Activated CD8-positive, alpha-beta memory T cell treated with anti-CD3 and anti-CD28 coated beads, Interleukin-2, amount 10 ng/mL, durations not matched to agents 7 days and 5 days (primary cell): ENCODE measurements around the gene CTBP2. TPM values are rescaled to one million over a fixed set of nuclear protein-coding genes. Genes with fewer than 3 reads are reported as not detected.

Experiments
- ATAC-seq: fragments of 150-1000 bp; cut with Tn5 transposase; one replicate; pipeline ENCODE4 v1.10.0; 2021; ENCODE audit warnings: moderate library complexity
- CTCF ChIA-PET: fragments of 350-600 bp; sonication (Branson Sonifier 250); formaldehyde crosslinking; loops from one replicate; lab custom pipeline; 2021; ENCODE audit warnings: antibody characterized with exemption; lab: Charles Lee
- DNase-seq: peaks from one replicate; pipeline ENCODE4 v3.0.0-alpha.2; 2020
- H3K27ac Mint-ChIP-seq: one replicate; pipeline ENCODE4 v1.8.0; 2021; ENCODE audit warnings: mild to moderate bottlenecking, mixed read lengths
- H3K27me3 Mint-ChIP-seq: one replicate; pipeline ENCODE4 v1.8.0; 2021; ENCODE audit warnings: mixed read lengths
- H3K36me3 Mint-ChIP-seq: one replicate; pipeline ENCODE4 v1.8.0; 2021; ENCODE audit warnings: mild to moderate bottlenecking, mixed read lengths
- H3K4me1 Mint-ChIP-seq: one replicate; pipeline ENCODE4 v1.8.0; 2021; ENCODE audit warnings: mixed read lengths
- H3K4me3 Mint-ChIP-seq: one replicate; pipeline ENCODE4 v1.8.0; 2021; ENCODE audit warnings: mild to moderate bottlenecking, moderate library complexity, mixed read lengths
- H3K9me3 Mint-ChIP-seq: one replicate; pipeline ENCODE4 v1.8.0; 2022; ENCODE audit warnings: low read depth, mixed read lengths
- total RNA-seq, 2 experiments: library from RNA; stranded (reverse); gene quantifications; one replicate each; pipeline ENCODE4 v1.2.3, GENCODE V29; 2021

CTBP2 gene
- total RNA-seq, result under 1 TPM; 0.61 to 0.82 TPM

DNA sequence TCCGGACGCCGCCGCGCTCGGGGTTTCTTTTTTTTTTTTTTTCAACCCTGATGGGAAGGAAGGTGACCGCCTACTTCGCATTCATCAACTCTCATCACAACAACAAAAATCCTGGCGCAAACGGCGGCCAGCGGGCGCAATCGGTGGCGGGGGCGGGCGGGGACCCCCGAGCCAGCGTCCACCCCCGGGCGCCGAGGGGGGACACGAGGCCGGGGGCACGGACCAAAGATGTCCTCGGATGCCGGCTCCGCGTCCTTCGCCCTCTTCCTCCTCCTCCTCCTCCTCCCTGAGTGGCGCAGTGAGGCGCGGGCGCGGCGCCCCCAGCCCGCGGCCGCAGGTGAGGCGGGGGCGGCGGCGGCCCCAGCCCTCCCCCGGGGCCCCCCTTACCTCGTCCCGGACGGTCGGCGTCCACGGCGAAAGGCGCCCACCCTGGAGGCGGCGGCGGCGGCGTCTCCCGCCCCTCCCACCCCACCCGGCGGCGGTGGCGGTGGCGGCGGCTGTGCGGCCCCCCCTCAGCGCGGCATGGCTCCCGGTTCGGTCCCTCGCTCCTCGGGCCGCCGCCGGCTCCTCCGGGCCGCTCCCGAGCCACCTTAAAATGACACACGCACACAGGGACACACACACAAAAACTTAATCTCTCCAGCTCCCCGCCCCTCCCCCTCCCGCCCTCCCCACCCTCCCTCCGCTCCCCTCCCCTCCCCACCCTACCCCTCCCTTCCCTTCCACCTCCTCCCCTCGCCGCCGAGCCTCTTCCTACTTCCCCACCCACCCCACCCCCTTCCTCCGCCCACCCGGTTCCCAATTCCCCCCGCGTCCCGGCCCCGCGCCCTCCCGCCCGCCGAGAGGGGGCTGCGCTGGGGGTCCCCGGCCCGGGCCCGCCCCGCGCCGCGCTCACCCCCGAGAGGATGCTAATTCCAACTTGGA lies at the start of gene CTBP2:
TSS of gene CTBP2 (minus strand) at position 632 of the 924 bp plus-strand sequence.
- H3K36me3 Mint-ChIP-seq, result no peaks in the 10 kb centered on the region
- DNase-seq (no peak), ATAC-seq (no peak)
- CTCF ChIA-PET, result no interaction called here
- H3K27ac Mint-ChIP-seq, result no peak within 1 kb of the TSS
- peak within 1 kb of the TSS; percentile 15 for H3K4me3 Mint-ChIP-seq
- H3K9me3 Mint-ChIP-seq, result no peaks in the 10 kb centered on the region
- peaks cover 54% of the 10 kb centered on the region for H3K27me3 Mint-ChIP-seq
- H3K4me1 Mint-ChIP-seq, result peaks cover 3% of the 10 kb centered on the region

GRCh38 chr10:125209591-125210355 lies 49.4 kb upstream of the CTBP2 start:
- ATAC-seq (no peak), DNase-seq (no peak)
- no peak overlapping the region for H3K27ac Mint-ChIP-seq
- no peak overlapping the region for H3K4me3 Mint-ChIP-seq
- CTCF ChIA-PET, result no interaction called here
- H3K36me3 Mint-ChIP-seq, result no peaks in the 10 kb centered on the region
- H3K27me3 Mint-ChIP-seq, result no peaks in the 10 kb centered on the region
- H3K9me3 Mint-ChIP-seq, result no peaks in the 10 kb centered on the region
- no peaks in the 10 kb centered on the region for H3K4me1 Mint-ChIP-seq

GRCh38 chr10:125208854-125209565 lies 48.6 kb upstream of the CTBP2 start:
- ATAC-seq (no peak), DNase-seq (no peak)
- Mint-ChIP-seq H3K4me3 (no peak overlapping the region), H3K27ac (no peak overlapping the region), H3K4me1 (no peaks in the 10 kb centered on the region), H3K9me3 (no peaks in the 10 kb centered on the region), H3K27me3 (no peaks in the 10 kb centered on the region), H3K36me3 (no peaks in the 10 kb centered on the region)
- CTCF ChIA-PET, result no interaction called here

DNA sequence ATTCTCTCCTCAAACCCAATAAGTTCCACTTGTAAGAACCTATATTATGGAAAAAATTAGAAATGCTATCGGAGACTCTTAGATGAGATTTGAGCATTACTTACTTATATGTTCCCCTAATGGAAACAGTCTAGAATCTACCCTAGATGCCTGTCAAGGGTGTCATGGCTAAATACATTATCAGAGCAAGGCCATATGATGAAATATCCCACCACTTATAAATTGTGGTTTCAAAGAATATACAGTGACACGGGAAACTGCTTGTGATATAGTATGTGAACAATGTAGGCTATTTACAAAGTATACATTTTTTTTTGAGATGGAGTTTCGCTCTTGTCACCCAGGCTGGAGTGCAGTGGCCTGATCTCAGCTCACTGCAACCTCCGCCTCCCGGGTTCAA lies 46.3 kb upstream of the CTBP2 start:
- Mint-ChIP-seq H3K9me3 (no peaks in the 10 kb centered on the region), H3K36me3 (no peaks in the 10 kb centered on the region), H3K4me3 (no peak overlapping the region), H3K4me1 (no peaks in the 10 kb centered on the region), H3K27ac (no peak overlapping the region), H3K27me3 (no peaks in the 10 kb centered on the region)
- DNase-seq (no peak), ATAC-seq (no peak)
- CTCF ChIA-PET, result no interaction called here

DNA sequence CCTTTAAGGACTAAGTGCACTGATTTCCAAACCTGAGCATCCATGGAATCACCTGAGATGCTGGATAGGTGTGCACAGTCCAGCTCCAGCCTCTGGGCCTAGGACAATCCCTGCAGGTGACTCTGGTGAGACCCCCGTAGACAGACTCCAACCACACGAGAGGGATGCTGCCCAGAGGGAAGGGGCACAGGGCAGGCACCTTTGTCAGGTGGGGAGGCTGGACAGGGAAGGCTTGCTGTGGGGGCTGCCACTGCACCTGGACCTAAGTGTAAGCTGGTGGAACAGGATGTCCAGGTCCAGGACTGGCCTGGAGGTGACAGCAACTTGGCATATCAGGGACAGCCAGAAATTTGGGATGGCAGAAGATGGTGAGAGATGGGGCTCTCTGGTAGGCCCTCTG lies 45.1 kb upstream of the CTBP2 start:
- Mint-ChIP-seq H3K9me3 (no peaks in the 10 kb centered on the region), H3K4me1 (peaks cover 2% of the 10 kb centered on the region), H3K4me3 (no peak overlapping the region), H3K36me3 (no peaks in the 10 kb centered on the region), H3K27me3 (no peaks in the 10 kb centered on the region), H3K27ac (no peak overlapping the region)
- DNase-seq (no peak), ATAC-seq (no peak)
- CTCF ChIA-PET, result no interaction called here

DNA sequence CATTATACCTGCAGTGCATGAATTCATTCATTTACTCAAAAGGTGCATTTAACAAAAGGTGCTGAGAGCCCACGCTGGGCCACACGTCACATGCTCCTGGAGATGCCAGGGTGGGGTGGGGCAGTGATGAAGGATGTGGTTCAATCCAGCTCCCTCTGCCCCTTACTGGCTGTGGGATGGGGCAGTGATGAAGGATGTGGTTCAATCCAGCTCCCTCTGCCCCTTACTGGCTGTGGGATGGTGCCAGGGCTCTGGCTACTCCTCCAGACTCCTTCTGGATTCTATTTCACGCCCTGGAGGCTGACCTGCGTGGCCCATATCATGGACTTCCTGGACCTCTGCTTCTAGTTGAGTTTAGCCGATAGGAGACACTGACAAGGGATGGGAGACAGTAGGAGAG lies 44.0 kb upstream of the CTBP2 start:
- H3K27me3 Mint-ChIP-seq, result no peaks in the 10 kb centered on the region
- ATAC-seq, result no peak
- H3K36me3 Mint-ChIP-seq, result no peaks in the 10 kb centered on the region
- H3K9me3 Mint-ChIP-seq, result no peaks in the 10 kb centered on the region
- DNase-seq, result no peak
- CTCF ChIA-PET, result no interaction called here
- H3K27ac Mint-ChIP-seq, result no peak overlapping the region
- no peak overlapping the region for H3K4me3 Mint-ChIP-seq
- peaks cover 2% of the 10 kb centered on the region for H3K4me1 Mint-ChIP-seq

DNA sequence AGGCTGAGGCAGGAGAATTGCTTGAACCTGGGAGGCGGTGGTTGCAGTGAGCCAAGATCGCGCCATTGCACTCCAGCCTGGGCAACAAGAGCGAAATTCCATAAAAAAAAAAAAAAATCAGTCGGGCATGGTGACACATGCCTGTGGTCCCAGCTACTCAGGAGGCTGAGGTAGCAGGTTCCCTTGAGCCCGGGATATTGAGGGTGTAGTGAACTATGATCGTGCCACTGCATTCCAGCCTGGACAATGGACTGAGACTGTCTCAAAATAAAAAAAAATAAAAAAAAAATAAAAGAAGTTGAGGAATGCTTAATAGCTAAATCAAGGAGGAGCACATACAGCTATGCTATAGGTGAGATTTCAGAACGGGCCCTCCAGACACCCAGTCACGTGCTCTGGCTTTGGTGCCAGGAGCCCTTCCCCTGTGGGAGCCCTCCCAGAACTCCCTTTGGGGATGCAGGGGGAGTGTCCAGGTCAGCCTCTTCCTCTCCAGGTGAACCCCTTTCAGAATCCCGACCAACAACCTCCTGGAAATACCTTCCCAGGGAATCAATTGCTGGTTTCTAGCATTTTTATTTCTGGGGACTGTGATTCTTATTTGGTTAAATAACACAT lies 42.9 kb upstream of the CTBP2 start:
- H3K27ac Mint-ChIP-seq, result no peak overlapping the region
- no peak overlapping the region for H3K4me3 Mint-ChIP-seq
- H3K36me3 Mint-ChIP-seq, result no peaks in the 10 kb centered on the region
- no peaks in the 10 kb centered on the region for H3K27me3 Mint-ChIP-seq
- DNase-seq (no peak), ATAC-seq (no peak)
- peaks cover 2% of the 10 kb centered on the region for H3K4me1 Mint-ChIP-seq
- CTCF ChIA-PET, result no interaction called here
- H3K9me3 Mint-ChIP-seq, result no peaks in the 10 kb centered on the region

DNA sequence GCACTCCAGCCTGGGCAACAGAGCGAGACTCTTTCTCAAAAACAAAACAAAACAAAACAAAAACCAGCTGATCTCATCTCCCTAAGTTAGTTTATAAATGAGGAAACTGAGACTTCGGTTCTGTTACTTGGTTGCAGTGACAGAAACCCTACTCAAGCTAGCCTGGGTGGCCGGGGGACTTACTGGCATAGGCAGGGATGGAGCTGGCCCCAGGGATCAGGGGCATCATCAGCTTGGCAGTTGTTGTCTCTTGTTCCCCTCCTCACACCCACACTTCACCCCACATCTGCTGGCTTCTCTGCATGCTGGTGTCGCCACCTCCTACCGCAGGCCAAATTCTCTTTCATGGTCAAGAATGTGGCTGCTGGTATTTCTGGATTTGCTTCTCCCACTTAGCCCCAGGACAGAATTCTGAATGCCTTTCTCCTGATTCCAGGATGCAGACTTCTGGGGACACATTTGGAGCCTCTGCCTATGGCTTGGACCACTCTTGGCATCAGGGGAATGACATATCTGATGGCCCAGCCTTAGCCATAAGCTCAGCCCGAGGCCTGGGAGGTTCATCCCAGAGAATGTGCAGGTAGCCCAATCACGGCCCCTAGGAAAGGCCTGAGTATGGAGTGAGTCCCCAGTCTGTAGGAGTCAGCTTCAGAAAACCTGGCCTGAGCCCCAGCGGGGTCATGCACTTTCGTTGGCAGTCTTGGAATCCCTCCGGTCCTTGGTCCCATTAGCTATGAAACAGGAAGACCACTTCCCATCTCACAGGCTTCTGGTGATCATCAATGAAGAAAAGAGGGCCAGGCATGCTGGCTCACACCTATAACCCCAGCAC lies 41.6 kb upstream of the CTBP2 start:
- Mint-ChIP-seq H3K9me3 (no peaks in the 10 kb centered on the region), H3K4me3 (no peak overlapping the region), H3K27me3 (no peaks in the 10 kb centered on the region), H3K27ac (no peak overlapping the region), H3K36me3 (no peaks in the 10 kb centered on the region), H3K4me1 (peaks cover 2% of the 10 kb centered on the region)
- DNase-seq (no peak), ATAC-seq (no peak)
- CTCF ChIA-PET, result no interaction called here

- DNase-seq (no peak), ATAC-seq (peak; percentile 23)
- Mint-ChIP-seq H3K27me3 (no peaks in the 10 kb centered on the region), H3K27ac (no peak overlapping the region), H3K4me1 (peaks cover 2% of the 10 kb centered on the region), H3K9me3 (no peaks in the 10 kb centered on the region), H3K36me3 (no peaks in the 10 kb centered on the region), H3K4me3 (no peak overlapping the region)
- CTCF ChIA-PET, result no interaction called here
Measured at GRCh38 chr10:125201108-125201524, 40.8 kb upstream of the CTBP2 start.

DNA sequence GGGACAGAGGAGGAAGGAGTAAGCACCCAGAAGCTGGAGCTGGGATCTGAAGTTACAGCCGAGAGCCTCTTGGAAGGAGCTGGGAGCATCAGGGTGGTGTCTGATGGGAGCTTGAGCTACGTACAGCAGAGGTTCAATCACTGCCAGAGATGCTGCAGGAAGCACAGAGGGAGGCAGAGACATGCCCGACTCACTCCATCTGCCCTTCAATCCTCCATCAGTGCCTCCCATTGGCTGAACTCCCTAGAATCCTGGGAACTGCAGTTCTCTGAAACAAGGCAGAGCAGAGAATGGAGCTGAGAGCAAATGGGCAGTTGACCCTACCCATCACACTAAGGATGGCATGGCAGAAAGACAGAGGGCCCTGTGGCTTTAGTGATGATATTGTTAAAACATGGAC lies 40.0 kb upstream of the CTBP2 start:
- no peak overlapping the region for H3K27ac Mint-ChIP-seq
- no peaks in the 10 kb centered on the region for H3K36me3 Mint-ChIP-seq
- no peak overlapping the region for H3K4me3 Mint-ChIP-seq
- H3K27me3 Mint-ChIP-seq, result no peaks in the 10 kb centered on the region
- DNase-seq (no peak), ATAC-seq (no peak)
- no peaks in the 10 kb centered on the region for H3K9me3 Mint-ChIP-seq
- CTCF ChIA-PET, result no interaction called here
- peaks cover 2% of the 10 kb centered on the region for H3K4me1 Mint-ChIP-seq

- no peak overlapping the region for H3K4me3 Mint-ChIP-seq
- CTCF ChIA-PET, result no interaction called here
Measured at GRCh38 chr10:125199270-125199669, 38.9 kb upstream of the CTBP2 start.

GRCh38 chr10:125194814-125195213 lies 34.5 kb upstream of the CTBP2 start:
- H3K36me3 Mint-ChIP-seq, result no peaks in the 10 kb centered on the region
- no peaks in the 10 kb centered on the region for H3K27me3 Mint-ChIP-seq
- no peak overlapping the region for H3K4me3 Mint-ChIP-seq
- no peak for DNase-seq
- H3K9me3 Mint-ChIP-seq, result peaks cover 2% of the 10 kb centered on the region
- ATAC-seq, result no peak
- H3K4me1 Mint-ChIP-seq, result no peaks in the 10 kb centered on the region
- no peak overlapping the region for H3K27ac Mint-ChIP-seq
- CTCF ChIA-PET, result no interaction called here

More at GRCh38 chr10:125199270-125199669, 38.9 kb upstream of the CTBP2 start:
- H3K27ac Mint-ChIP-seq, result no peak overlapping the region
- no peaks in the 10 kb centered on the region for H3K27me3 Mint-ChIP-seq
- H3K4me1 Mint-ChIP-seq, result peaks cover 2% of the 10 kb centered on the region
- no peaks in the 10 kb centered on the region for H3K36me3 Mint-ChIP-seq
- DNase-seq, result no peak
- H3K9me3 Mint-ChIP-seq, result no peaks in the 10 kb centered on the region
- ATAC-seq, result no peak
